OCI-LY1 (cell line): Measurements from ENCODE around the gene UBE2G2.

Experiments used
- CTCF ChIP-seq: fragments of 200-600 bp; sonication (generic), shearing (Covaris generic); IDR thresholded peaks from 2 replicates; pipeline ENCODE4 v1.5.1; 2017; ENCODE audit warnings: mild to moderate bottlenecking, antibody characterized with exemption, low read length, moderate library complexity, mixed read lengths
- EZH2 ChIP-seq: fragments of 200-600 bp; sonication (generic), shearing (Covaris generic); IDR thresholded peaks from 2 replicates; pipeline ENCODE4 v1.8.0; 2017; ENCODE audit warnings: borderline replicate concordance, mixed run types, mild to moderate bottlenecking, antibody characterized with exemption, low read length, moderate library complexity, mixed read lengths

GRCh38 chr21:44783020-44783696 lies 18.5 kb downstream of the UBE2G2 start:
- TF ChIP-seq CTCF (no peak), EZH2 (no peak)
